GM23338 (cell line): Measurements from ENCODE around the gene TCIRG1.

Source experiments
- CREB1 ChIP-seq: fragments of 250-450 bp; sonication (Bioruptor Pico); IDR thresholded peaks from 2 replicates; pipeline ENCODE4 v1.5.0; 2020; ENCODE audit warnings: low read depth, mild to moderate bottlenecking, moderate library complexity
- ETS1 ChIP-seq: IDR thresholded peaks from 2 replicates; pipeline ENCODE4 v1.6.1; 2016; ENCODE audit warnings: antibody characterized with exemption
- EZH2 ChIP-seq: fragments of 200-600 bp; sonication (generic); IDR thresholded peaks from one replicate; pipeline ENCODE4 v1.8.0; 2017; ENCODE audit warnings: antibody characterized with exemption, mild to moderate bottlenecking, low read depth; ENCODE audit not compliant: unreplicated experiment
- EZH2phosphoT487 ChIP-seq: fragments of 200-600 bp; sonication (generic); IDR thresholded peaks from one replicate; pipeline ENCODE4 v1.8.1; 2018; ENCODE audit warnings: antibody characterized with exemption; ENCODE audit not compliant: unreplicated experiment
- JUNB ChIP-seq: IDR thresholded peaks from one replicate; pipeline ENCODE4 v1.6.1; 2016; ENCODE audit warnings: antibody characterized with exemption; ENCODE audit not compliant: unreplicated experiment
- POLR2AphosphoS5 ChIP-seq: IDR thresholded peaks from 2 replicates; pipeline ENCODE4 v1.6.1; 2016; ENCODE audit warnings: antibody characterized with exemption, low read depth
- ZNF331 ChIP-seq: fragments of 250-450 bp; sonication (Bioruptor Pico); IDR thresholded peaks from 2 replicates; pipeline ENCODE4 v1.5.0; 2020; ENCODE audit warnings: low read depth, mild to moderate bottlenecking, moderate library complexity
- TF ChIP-seq, protein P1 (sequence below), 2 experiments: fragments of 200-600 bp in 1 of 2; sonication (generic) in 1 of 2; conservative IDR thresholded peaks; 2 replicates each; pipeline versions ENCODE4 v1.5.1 to v1.6.1; 2016 to 2017; ENCODE audit warnings: antibody characterized with exemption in 2 of 2, low read depth in 2 of 2, mild to moderate bottlenecking in 2 of 2, moderate library complexity in 1 of 2
- TF ChIP-seq, protein P2 (sequence below): fragments of 250-450 bp; sonication (Bioruptor Pico); IDR thresholded peaks from 2 replicates; pipeline ENCODE4 v1.5.0; 2020; ENCODE audit warnings: mild to moderate bottlenecking, moderate library complexity

DNA sequence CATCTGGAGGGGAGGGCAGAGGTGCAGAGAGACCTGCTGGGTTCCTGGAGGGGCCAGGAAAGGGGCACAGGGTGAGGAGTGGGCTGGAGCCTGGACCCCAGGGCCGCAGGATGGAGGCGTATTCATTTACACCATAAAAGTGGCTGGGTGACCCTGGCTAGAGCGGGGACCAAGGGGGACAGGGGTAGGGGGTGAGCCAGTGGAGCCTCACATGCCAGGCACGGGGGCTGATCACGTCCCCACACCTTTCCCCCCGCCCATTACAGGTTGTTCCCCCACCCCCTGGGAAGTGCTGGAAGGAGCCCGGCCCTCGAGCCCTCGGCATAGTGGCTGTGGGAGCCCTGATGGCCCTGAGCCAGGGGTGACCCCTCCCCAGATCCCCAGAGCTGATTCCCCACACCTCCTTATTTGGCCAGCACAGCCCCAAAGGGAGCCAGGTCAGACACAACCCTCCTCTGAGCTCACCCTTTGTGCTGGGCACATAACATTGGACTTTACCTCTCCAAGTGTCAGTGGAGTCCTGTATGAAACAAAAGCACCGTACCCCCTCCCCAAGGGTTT is 781 bp downstream of the TCIRG1 start:
- TF ChIP-seq EZH2 (no peak), ETS1 (no peak), ZNF331 (CRISPR knock-in tag) (no peak), EZH2phosphoT487 (no peak), CREB1 (CRISPR knock-in tag) (no peak), JUNB (no peak), POLR2AphosphoS5 (no peak)
- TF ChIP-seq, protein P1, sequence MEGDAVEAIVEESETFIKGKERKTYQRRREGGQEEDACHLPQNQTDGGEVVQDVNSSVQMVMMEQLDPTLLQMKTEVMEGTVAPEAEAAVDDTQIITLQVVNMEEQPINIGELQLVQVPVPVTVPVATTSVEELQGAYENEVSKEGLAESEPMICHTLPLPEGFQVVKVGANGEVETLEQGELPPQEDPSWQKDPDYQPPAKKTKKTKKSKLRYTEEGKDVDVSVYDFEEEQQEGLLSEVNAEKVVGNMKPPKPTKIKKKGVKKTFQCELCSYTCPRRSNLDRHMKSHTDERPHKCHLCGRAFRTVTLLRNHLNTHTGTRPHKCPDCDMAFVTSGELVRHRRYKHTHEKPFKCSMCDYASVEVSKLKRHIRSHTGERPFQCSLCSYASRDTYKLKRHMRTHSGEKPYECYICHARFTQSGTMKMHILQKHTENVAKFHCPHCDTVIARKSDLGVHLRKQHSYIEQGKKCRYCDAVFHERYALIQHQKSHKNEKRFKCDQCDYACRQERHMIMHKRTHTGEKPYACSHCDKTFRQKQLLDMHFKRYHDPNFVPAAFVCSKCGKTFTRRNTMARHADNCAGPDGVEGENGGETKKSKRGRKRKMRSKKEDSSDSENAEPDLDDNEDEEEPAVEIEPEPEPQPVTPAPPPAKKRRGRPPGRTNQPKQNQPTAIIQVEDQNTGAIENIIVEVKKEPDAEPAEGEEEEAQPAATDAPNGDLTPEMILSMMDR (conservative IDR thresholded peaks at IDR 0.05; ENCODE audit: low read depth in 2 of 2), result no peak
- TF ChIP-seq, protein P2, sequence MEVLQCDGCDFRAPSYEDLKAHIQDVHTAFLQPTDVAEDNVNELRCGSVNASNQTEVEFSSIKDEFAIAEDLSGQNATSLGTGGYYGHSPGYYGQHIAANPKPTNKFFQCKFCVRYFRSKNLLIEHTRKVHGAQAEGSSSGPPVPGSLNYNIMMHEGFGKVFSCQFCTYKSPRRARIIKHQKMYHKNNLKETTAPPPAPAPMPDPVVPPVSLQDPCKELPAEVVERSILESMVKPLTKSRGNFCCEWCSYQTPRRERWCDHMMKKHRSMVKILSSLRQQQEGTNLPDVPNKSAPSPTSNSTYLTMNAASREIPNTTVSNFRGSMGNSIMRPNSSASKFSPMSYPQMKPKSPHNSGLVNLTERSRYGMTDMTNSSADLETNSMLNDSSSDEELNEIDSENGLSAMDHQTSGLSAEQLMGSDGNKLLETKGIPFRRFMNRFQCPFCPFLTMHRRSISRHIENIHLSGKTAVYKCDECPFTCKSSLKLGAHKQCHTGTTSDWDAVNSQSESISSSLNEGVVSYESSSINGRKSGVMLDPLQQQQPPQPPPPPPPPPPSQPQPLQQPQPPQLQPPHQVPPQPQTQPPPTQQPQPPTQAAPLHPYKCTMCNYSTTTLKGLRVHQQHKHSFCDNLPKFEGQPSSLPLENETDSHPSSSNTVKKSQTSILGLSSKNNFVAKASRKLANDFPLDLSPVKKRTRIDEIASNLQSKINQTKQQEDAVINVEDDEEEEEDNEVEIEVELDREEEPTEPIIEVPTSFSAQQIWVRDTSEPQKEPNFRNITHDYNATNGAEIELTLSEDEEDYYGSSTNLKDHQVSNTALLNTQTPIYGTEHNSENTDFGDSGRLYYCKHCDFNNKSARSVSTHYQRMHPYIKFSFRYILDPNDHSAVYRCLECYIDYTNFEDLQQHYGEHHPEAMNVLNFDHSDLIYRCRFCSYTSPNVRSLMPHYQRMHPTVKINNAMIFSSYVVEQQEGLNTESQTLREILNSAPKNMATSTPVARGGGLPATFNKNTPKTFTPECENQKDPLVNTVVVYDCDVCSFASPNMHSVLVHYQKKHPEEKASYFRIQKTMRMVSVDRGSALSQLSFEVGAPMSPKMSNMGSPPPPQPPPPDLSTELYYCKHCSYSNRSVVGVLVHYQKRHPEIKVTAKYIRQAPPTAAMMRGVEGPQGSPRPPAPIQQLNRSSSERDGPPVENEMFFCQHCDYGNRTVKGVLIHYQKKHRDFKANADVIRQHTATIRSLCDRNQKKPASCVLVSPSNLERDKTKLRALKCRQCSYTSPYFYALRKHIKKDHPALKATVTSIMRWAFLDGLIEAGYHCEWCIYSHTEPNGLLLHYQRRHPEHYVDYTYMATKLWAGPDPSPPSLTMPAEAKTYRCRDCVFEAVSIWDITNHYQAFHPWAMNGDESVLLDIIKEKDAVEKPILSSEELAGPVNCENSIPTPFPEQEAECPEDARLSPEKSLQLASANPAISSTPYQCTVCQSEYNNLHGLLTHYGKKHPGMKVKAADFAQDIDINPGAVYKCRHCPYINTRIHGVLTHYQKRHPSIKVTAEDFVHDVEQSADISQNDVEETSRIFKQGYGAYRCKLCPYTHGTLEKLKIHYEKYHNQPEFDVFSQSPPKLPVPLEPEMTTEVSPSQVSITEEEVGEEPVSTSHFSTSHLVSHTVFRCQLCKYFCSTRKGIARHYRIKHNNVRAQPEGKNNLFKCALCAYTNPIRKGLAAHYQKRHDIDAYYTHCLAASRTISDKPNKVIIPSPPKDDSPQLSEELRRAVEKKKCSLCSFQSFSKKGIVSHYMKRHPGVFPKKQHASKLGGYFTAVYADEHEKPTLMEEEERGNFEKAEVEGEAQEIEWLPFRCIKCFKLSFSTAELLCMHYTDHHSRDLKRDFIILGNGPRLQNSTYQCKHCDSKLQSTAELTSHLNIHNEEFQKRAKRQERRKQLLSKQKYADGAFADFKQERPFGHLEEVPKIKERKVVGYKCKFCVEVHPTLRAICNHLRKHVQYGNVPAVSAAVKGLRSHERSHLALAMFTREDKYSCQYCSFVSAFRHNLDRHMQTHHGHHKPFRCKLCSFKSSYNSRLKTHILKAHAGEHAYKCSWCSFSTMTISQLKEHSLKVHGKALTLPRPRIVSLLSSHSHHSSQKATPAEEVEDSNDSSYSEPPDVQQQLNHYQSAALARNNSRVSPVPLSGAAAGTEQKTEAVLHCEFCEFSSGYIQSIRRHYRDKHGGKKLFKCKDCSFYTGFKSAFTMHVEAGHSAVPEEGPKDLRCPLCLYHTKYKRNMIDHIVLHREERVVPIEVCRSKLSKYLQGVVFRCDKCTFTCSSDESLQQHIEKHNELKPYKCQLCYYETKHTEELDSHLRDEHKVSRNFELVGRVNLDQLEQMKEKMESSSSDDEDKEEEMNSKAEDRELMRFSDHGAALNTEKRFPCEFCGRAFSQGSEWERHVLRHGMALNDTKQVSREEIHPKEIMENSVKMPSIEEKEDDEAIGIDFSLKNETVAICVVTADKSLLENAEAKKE, result no peak
